ENCODE measurements around the gene DPP4. TPM values are rescaled to one million over a fixed set of nuclear protein-coding genes. Genes with fewer than 3 reads are reported as not detected.

Gene DPP4
- total and polyA plus RNA-seq, 7 donors, result 1.2 to 11.9 (median 6.9) TPM

GRCh38 chr2:162099836-162100235, 25.8 kb upstream of the DPP4 start:
- H3K4me3 ChIP-seq, result no peak overlapping the region
- no peaks in the 10 kb centered on the region for H3K9me3 ChIP-seq
- H3K27ac ChIP-seq, result no peak overlapping the region
- TF ChIP-seq EP300 (IDR thresholded peaks at IDR 0.05) (no peak), POLR2A (IDR thresholded peaks at IDR 0.05) (no peak), CTCF (IDR thresholded peaks at IDR 0.05) (no peak), POLR2AphosphoS5 (IDR thresholded peaks at IDR 0.05) (no peak)
- no peak for DNase-seq
- 94 to 98% methylated on average over 5 of the region's 5 CpGs for WGBS, 2 donors
- intact Hi-C loops (cut with DNase I), result no loop called here
- no peaks in the 10 kb centered on the region for H3K36me3 ChIP-seq
- no peaks in the 10 kb centered on the region for H3K4me1 ChIP-seq
- no peaks in the 10 kb centered on the region for H3K27me3 ChIP-seq

GRCh38 chr2:162092658-162093556, 18.9 kb upstream of the DPP4 start:
- H3K27me3 ChIP-seq, result no peaks in the 10 kb centered on the region
- TF ChIP-seq CTCF (IDR thresholded peaks at IDR 0.05), result no peak
- no peak for TF ChIP-seq POLR2A (IDR thresholded peaks at IDR 0.05)
- TF ChIP-seq POLR2AphosphoS5 (IDR thresholded peaks at IDR 0.05), result peak in 1 of 4 donors; percentile 60
- no peak for TF ChIP-seq EP300 (IDR thresholded peaks at IDR 0.05)
- H3K4me1 ChIP-seq, result no peaks in the 10 kb centered on the region
- H3K4me3 ChIP-seq, result no peak overlapping the region
- H3K36me3 ChIP-seq, result no peaks in the 10 kb centered on the region
- peak overlapping the region in 2 of 4 donors; percentile 16 to 46 for H3K27ac ChIP-seq
- intact Hi-C loops (cut with DNase I), result no loop called here
- 85 to 87% methylated on average over 7 of the region's 7 CpGs for WGBS, 2 donors
- peak; percentile 70 for DNase-seq
- H3K9me3 ChIP-seq, result no peaks in the 10 kb centered on the region

GRCh38 chr2:162092008-162092390, 18.0 kb upstream of the DPP4 start:
- Histone ChIP-seq H3K4me1 (no peaks in the 10 kb centered on the region), H3K27ac (peak overlapping the region in 1 of 4 donors; percentile 16), H3K4me3 (no peak overlapping the region), H3K27me3 (no peaks in the 10 kb centered on the region), H3K36me3 (no peaks in the 10 kb centered on the region), H3K9me3 (no peaks in the 10 kb centered on the region)
- DNase-seq, result no peak
- 42 to 74% methylated on average over 5 of the region's 5 CpGs for WGBS, 2 donors
- TF ChIP-seq EP300 (IDR thresholded peaks at IDR 0.05) (no peak), CTCF (IDR thresholded peaks at IDR 0.05) (no peak), POLR2AphosphoS5 (IDR thresholded peaks at IDR 0.05) (no peak)
- intact Hi-C loops (cut with DNase I), result no loop called here

GRCh38 chr2:162091325-162092007, 17.5 kb upstream of the DPP4 start:
- no peaks in the 10 kb centered on the region for H3K36me3 ChIP-seq
- DNase-seq, result no peak
- TF ChIP-seq POLR2A (IDR thresholded peaks at IDR 0.05) (no peak), POLR2AphosphoS5 (IDR thresholded peaks at IDR 0.05) (no peak), CTCF (IDR thresholded peaks at IDR 0.05) (no peak), EP300 (IDR thresholded peaks at IDR 0.05) (no peak)
- H3K9me3 ChIP-seq, result no peaks in the 10 kb centered on the region
- intact Hi-C loops (cut with DNase I), result no loop called here
- H3K4me1 ChIP-seq, result no peaks in the 10 kb centered on the region
- WGBS, 2 donors, result 26 to 74% methylated on average over 7 of the region's 7 CpGs
- H3K27ac ChIP-seq, result no peak overlapping the region
- H3K4me3 ChIP-seq, result no peak overlapping the region
- H3K27me3 ChIP-seq, result no peaks in the 10 kb centered on the region
